Pancreas (tissue), 10 donors: ENCODE measurements around the gene TFF1. TPM values are rescaled to one million over a fixed set of nuclear protein-coding genes. Genes with fewer than 3 reads are reported as not detected.
A peak's percentile ranks its signal among the peaks of the same experiment; 100 is the strongest.

Experiments
- ATAC-seq, 4 donors: fragments of 200-7000 bp; cut with Tn5 transposase; one replicate each; pipeline versions ENCODE4 v1.8.0 to v1.9.1; 2020; ENCODE audit warnings: mild to moderate bottlenecking in 4 of 4, moderate library complexity in 4 of 4
- DNase-seq, 6 donors: peaks; one replicate each; pipeline ENCODE4 v3.0.0-alpha.2; 2020
- FAIRE-seq: peaks from 2 replicates; lab custom pipeline; 2012; peaks lifted over from hg19 to GRCh38; lab: Jason Lieb, UNC
- H3K27ac ChIP-seq, 4 donors: fragments of 200-600 bp; sonication (generic); 1 replicate in 3 of 4; 2 replicates in 1 of 4; pipeline versions ENCODE4 v1.5.0 to v1.8.0; 2020
- H3K27me3 ChIP-seq, 4 donors: fragments of 200-600 bp; one replicate each; pipeline ENCODE4 v1.8.0; 2021
- H3K36me3 ChIP-seq, 3 donors: fragments of 200-600 bp; sonication (generic) in 1 of 3; one replicate each; pipeline versions ENCODE4 v1.5.0 to v1.8.0; 2020 to 2021
- H3K4me1 ChIP-seq, 3 donors: fragments of 200-600 bp; one replicate each; pipeline ENCODE4 v1.8.0; 2021
- H3K4me3 ChIP-seq, 4 donors: fragments of 200-600 bp; sonication (generic) in 2 of 4; one replicate each; pipeline versions ENCODE4 v1.5.0 to v1.8.0; 2020 to 2021
- H3K9me3 ChIP-seq, 4 donors: fragments of 200-600 bp; one replicate each; pipeline ENCODE4 v1.8.0; 2021
- WGBS, 2 donors: extraction: QIAGEN DNeasy Blood & Tissue Kit; methylation state at CpG; one replicate each; pipeline ENCODE4 v1.1.7; 2013; 5-methylcytosine and 5-hydroxymethylcytosine counted together
- intact Hi-C, 3 donors: fragments of 100-400 bp; cut with DNase I; formaldehyde crosslinking; loops; one replicate each; pipeline versions ENCODE4 v1.11.1 to v1.14.2; 2022
- polyA plus RNA-seq, 2 donors: library from polyadenylated mRNA; stranded (reverse); fragments of 200-250 nt; gene quantifications; one replicate each; pipeline ENCODE4 v1.2.3, GENCODE V29; 2013
- total RNA-seq, 6 donors: library from RNA; stranded (reverse); fragmentation: NEBNext Ultra II Directional in 4 of 6; extraction: Animal tissue kit (Norgen Biotek cat#: 25700) in 4 of 6; gene quantifications; one replicate each; pipeline versions ENCODE4 v1.2.1 to v1.2.4, GENCODE V29; 2021 to 2023
- TF ChIP-seq, protein P1 (sequence below), 4 donors: fragments of 200-600 bp; sonication (generic) in 3 of 4; IDR thresholded peaks; one replicate each; pipeline versions ENCODE4 v1.5.0 to v1.8.0; 2021; ENCODE audit warnings: antibody characterized with exemption in 4 of 4
- donor health status: healthy with polysubstance abuse.
- donor health status: DM: no; HTN: no; CAD: no; lungs with moderate emphysema.
- donor health status: DM: no; HTN: no; CAD: no.
- donor health status: control.
- donor health status: control.
- donor health status: Bipolar disorder and iron deficiency.
- donor health status: DM: yes; HTN: yes; CAD: no.
- donor health status: DM: no; HTN: no; CAD: no.
- donor health status: DM: no; HTN: no; CAD: no.
- donor health status: DM: yes; HTN: yes; CAD: no.

The TFF1 gene
- total and polyA plus RNA-seq, 8 donors = 0.80 to 40.6 (median 2.9) TPM; not detected in 1

DNA sequence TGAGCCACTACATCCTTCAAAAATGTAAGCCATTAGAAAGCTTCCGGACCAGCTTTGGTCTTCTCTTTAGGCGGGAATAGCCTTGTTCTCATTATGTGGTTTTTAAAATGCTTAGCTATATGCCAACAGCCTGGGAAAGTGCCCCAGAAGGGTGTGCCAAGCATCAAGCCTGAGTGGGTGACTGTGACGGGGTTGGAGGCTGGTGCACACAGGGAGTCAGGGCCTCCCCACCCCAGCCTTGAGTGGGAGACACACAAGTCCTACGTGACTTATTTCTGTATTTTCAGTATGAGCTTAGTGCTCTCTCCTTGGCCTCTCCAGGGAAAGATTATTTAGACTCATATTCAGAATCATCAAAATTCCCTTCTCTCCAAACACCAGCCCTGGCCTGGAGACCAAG is 47.2 kb upstream of the TFF1 start:
- ATAC-seq (no peak), DNase-seq (no peak), FAIRE-seq (no peak)
- H3K9me3 ChIP-seq = no peaks in the 10 kb centered on the region
- H3K36me3 ChIP-seq = no peaks in the 10 kb centered on the region
- no peak overlapping the region for H3K27ac ChIP-seq
- H3K4me3 ChIP-seq = no peak overlapping the region
- H3K4me1 ChIP-seq = no peaks in the 10 kb centered on the region
- intact Hi-C loops = no loop called here
- WGBS, 2 donors = 84 to 89% methylated on average over 4 of the region's 4 CpGs
- no peaks in the 10 kb centered on the region for H3K27me3 ChIP-seq
- TF ChIP-seq, protein P1, sequence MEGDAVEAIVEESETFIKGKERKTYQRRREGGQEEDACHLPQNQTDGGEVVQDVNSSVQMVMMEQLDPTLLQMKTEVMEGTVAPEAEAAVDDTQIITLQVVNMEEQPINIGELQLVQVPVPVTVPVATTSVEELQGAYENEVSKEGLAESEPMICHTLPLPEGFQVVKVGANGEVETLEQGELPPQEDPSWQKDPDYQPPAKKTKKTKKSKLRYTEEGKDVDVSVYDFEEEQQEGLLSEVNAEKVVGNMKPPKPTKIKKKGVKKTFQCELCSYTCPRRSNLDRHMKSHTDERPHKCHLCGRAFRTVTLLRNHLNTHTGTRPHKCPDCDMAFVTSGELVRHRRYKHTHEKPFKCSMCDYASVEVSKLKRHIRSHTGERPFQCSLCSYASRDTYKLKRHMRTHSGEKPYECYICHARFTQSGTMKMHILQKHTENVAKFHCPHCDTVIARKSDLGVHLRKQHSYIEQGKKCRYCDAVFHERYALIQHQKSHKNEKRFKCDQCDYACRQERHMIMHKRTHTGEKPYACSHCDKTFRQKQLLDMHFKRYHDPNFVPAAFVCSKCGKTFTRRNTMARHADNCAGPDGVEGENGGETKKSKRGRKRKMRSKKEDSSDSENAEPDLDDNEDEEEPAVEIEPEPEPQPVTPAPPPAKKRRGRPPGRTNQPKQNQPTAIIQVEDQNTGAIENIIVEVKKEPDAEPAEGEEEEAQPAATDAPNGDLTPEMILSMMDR (IDR thresholded peaks at IDR 0.05) = no peak

GRCh38 chr21:42413093-42413492 is 46.8 kb upstream of the TFF1 start:
- Histone ChIP-seq H3K4me3 (no peak overlapping the region), H3K27ac (no peak overlapping the region), H3K9me3 (no peaks in the 10 kb centered on the region), H3K36me3 (no peaks in the 10 kb centered on the region), H3K4me1 (no peaks in the 10 kb centered on the region), H3K27me3 (no peaks in the 10 kb centered on the region)
- intact Hi-C loops = no loop called here
- TF ChIP-seq, protein P1 (IDR thresholded peaks at IDR 0.05) = no peak
- FAIRE-seq = no peak
- no peak for DNase-seq
- WGBS, 2 donors = 77 to 86% methylated on average over 14 of the region's 14 CpGs
- ATAC-seq = no peak

- ATAC-seq (no peak), DNase-seq (no peak), FAIRE-seq (no peak)
- H3K27ac ChIP-seq = no peak overlapping the region
- intact Hi-C loops = no loop called here
- no peaks in the 10 kb centered on the region for H3K27me3 ChIP-seq
- H3K4me3 ChIP-seq = no peak overlapping the region
- TF ChIP-seq, protein P1 (IDR thresholded peaks at IDR 0.05) = no peak
- no peaks in the 10 kb centered on the region for H3K9me3 ChIP-seq
- no peaks in the 10 kb centered on the region for H3K36me3 ChIP-seq
- no peaks in the 10 kb centered on the region for H3K4me1 ChIP-seq
- 70 to 77% methylated on average over 5 of the region's 5 CpGs for WGBS, 2 donors
Measured at GRCh38 chr21:42412636-42412933, 46.2 kb upstream of the TFF1 start.

DNA sequence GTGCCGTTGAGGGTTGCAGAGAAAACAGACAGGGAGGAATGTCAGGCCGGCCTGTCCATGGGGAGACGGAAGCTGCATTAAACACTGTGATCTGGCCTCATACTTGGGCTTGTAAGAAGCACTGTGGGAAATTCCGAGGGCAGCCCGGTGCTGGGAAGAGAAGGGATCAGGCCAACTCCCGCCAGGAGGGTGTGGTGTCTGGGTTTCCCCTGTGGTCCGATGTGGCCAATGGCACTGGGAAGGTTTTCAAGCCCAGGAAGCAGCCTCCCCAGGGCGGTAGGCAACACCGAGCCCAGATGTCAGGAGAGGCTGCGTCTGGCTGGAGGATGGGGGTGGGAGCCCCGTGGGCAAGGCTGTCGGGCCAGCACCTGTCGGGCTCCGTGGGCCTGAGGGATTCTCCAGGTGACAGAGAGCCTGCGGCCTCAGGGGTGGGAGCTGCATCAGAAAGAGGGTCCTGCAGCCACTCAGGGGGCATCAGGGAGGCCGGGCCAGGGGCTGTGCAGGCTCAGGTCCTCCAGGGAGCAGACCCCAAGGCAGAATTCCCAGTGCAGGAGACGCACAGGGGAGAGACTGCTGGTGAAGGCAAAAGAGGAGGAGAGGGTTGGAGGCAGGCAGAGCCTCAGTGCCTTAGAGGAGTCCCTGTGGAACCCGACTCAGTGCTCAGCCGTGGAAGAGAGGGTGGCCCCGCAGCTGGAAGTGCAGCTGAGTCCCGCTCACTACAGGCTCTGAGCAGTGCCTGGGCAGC is 45.7 kb upstream of the TFF1 start:
- DNase-seq (no peak), ATAC-seq (peak in 2 of 4 donors; percentile 42 to 74), FAIRE-seq (no peak)
- WGBS, 2 donors = 65 to 75% methylated on average over 21 of the region's 21 CpGs
- Histone ChIP-seq H3K4me1 (no peaks in the 10 kb centered on the region), H3K27ac (no peak overlapping the region), H3K4me3 (no peak overlapping the region), H3K9me3 (no peaks in the 10 kb centered on the region), H3K27me3 (no peaks in the 10 kb centered on the region), H3K36me3 (no peaks in the 10 kb centered on the region)
- intact Hi-C loops = no loop called here
- TF ChIP-seq, protein P1 (IDR thresholded peaks at IDR 0.05) = no peak

- TF ChIP-seq, protein P1 (IDR thresholded peaks at IDR 0.05) = no peak
- no peak for ATAC-seq
- Histone ChIP-seq H3K9me3 (no peaks in the 10 kb centered on the region), H3K36me3 (no peaks in the 10 kb centered on the region), H3K27me3 (no peaks in the 10 kb centered on the region), H3K4me3 (no peak overlapping the region), H3K4me1 (no peaks in the 10 kb centered on the region), H3K27ac (no peak overlapping the region)
- no peak for FAIRE-seq
- no peak for DNase-seq
- 55 to 62% methylated on average over 7 of the region's 7 CpGs for WGBS, 2 donors
- intact Hi-C loops = no loop called here
Measured at GRCh38 chr21:42411197-42411869, 45.0 kb upstream of the TFF1 start.
